ENCODE results near the gene STARD3. TPM values are rescaled to one million over a fixed set of nuclear protein-coding genes. Genes with fewer than 3 reads are reported as not detected.

Gene STARD3
- total RNA-seq, 1 donor from 2014 or later = 76.6 TPM

DNA sequence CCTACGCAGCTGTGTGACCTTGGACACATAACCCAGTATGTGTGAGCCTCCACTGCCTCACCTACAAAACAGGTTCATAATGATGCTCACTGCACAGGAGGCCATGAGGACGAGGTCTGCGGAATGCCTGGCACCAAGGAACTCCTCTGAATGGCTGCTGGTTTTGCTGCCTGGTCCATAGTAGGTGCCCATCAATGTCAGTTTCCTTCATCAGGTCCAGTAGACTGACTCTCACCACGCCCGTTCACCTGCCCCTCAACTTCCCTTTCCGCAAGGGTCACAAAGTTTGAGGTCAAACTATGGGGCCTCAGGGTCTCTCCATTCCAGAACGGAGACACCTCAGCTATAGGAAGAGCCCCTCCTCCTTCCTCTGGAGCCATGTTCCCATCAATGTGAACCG is 40.1 kb downstream of the STARD3 start:
- H3K27ac ChIP-seq = peak overlapping the region; percentile 56
- intact Hi-C loops (cut with DNase I) = no loop called here

DNA sequence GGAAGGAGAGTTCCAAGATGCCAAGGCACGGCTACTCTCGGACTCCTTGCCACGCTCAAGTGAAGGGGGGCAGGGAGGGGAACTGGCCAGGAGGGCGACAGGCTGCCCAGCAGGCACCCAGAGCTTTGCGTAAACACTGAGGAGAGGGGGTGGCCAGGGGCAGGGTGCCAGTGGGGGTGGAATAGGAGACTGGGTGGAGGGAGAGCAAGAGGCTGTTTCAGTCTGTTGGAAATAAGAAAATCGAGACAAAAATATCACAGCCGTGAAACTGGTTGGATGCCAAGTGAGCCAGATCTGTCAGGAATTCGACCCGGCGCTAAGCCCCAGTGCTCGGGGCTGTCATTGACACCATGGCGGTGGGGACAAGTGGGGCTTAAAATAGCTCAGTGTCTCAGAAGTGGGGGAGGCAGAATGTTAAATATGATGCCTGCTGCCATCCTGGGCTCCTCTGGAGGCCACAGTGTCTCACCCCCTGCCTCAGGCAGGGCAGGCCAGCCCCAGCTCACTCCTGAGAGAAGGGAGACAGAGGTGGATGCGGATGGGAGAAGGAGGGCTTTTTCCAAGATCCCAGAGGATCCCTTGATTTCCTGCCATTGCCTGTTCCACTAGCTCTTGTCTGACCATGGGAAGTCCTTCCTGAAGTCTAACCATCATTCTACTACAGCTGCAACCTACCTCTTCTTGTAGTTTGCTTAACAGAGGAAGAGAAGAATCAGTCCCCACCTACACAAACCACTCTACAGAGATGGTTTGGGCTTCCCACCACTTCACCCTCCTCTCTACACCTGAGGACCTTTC is 40.8 kb downstream of the STARD3 start:
- H3K9me3 ChIP-seq = no peaks in the 10 kb centered on the region
- no peaks in the 10 kb centered on the region for H3K27me3 ChIP-seq (ENCODE audit: low read depth)
- intact Hi-C loops (cut with DNase I) = no loop called here
- peak overlapping the region; percentile 18 for H3K27ac ChIP-seq
- H3K4me3 ChIP-seq = no peak overlapping the region
- TF ChIP-seq, protein P1, sequence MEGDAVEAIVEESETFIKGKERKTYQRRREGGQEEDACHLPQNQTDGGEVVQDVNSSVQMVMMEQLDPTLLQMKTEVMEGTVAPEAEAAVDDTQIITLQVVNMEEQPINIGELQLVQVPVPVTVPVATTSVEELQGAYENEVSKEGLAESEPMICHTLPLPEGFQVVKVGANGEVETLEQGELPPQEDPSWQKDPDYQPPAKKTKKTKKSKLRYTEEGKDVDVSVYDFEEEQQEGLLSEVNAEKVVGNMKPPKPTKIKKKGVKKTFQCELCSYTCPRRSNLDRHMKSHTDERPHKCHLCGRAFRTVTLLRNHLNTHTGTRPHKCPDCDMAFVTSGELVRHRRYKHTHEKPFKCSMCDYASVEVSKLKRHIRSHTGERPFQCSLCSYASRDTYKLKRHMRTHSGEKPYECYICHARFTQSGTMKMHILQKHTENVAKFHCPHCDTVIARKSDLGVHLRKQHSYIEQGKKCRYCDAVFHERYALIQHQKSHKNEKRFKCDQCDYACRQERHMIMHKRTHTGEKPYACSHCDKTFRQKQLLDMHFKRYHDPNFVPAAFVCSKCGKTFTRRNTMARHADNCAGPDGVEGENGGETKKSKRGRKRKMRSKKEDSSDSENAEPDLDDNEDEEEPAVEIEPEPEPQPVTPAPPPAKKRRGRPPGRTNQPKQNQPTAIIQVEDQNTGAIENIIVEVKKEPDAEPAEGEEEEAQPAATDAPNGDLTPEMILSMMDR (IDR thresholded peaks at IDR 0.05) = no peak
- DNase-seq = no peak
- H3K4me1 ChIP-seq = peaks cover 46% of the 10 kb centered on the region
- ATAC-seq = peak; percentile 28
- H3K36me3 ChIP-seq = peaks cover 8% of the 10 kb centered on the region

More for the DNA sequence above, 40.1 kb downstream of the STARD3 start:
- Histone ChIP-seq H3K4me3 (no peak overlapping the region), H3K27me3 (ENCODE audit: low read depth) (no peaks in the 10 kb centered on the region), H3K4me1 (peaks cover 46% of the 10 kb centered on the region), H3K36me3 (peaks cover 8% of the 10 kb centered on the region), H3K9me3 (no peaks in the 10 kb centered on the region)
- ATAC-seq (no peak), DNase-seq (no peak)
- TF ChIP-seq, protein P1 (IDR thresholded peaks at IDR 0.05) = no peak

DNA sequence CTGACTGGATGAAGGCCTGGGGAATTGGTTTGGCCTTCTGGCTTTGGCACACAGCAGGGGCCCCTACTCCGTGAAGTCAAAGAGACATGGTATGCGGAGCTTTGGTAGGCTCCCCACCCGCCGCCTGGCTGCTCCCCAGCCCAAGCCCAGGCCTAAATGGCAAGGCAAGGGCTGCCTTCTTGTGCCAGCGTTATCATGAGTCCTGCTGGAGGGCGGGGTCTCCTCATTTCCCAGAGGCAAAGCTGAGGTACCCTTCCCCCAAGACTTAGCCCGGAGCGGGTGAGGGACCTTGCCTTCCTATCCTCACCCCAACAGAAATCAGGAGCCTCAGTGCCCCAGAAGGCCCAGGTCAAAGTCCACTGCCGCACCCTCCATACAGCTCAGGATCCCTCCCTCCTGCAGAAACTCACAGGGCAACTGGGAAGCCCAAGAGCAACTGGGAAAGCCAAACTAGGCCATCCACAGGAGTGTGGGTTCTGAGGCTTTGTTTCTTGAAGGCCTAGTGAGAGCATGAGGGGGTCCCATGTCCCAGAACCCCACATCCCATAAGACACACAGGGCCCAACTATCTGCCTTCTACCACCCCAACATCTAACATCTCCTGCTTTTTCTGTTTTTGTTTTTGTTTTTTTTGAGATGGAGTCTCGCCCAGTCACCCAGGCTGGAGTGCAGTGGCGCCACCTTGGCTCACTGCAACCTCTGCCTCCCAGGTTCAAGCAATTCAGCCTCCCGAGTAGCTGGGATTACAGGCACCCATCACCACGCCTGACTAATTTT is 41.6 kb downstream of the STARD3 start:
- intact Hi-C loops (cut with DNase I) = no loop called here

DNA sequence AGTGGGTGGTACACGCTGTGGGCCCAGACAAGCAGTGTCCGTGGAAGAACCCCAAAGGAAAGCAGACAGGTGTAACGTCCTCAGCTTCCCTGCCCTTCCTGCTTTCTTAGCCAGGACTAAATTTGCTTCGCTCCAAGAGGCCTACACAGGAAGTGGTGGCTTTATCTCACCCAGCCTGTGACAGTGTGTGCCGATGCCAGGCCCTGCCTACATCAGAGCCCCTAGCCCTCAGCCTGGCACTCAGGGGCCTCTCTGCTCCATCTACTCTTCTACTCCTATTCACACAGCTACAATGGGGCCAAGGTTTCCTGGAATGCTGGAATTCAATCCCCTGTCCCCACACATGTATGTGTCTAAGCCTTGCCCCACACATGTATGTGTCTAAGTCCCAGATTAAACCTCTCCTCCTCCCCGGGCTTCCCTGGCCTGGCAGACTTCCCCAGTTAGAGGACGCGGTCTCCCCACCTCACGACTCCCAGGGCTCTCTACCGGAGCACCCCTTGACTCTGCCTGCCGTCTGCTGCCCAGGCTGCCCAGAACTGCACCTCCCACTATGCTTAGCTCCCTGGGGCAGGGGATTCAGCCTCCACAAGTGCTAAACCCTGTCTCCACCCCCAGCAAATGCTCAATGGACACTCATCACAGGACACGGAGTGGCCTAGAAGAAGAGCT is 42.7 kb downstream of the STARD3 start:
- DNase-seq = no peak
- no peak for ATAC-seq
- Histone ChIP-seq H3K36me3 (peaks cover 23% of the 10 kb centered on the region), H3K9me3 (no peaks in the 10 kb centered on the region), H3K27me3 (ENCODE audit: low read depth) (no peaks in the 10 kb centered on the region), H3K4me3 (no peak overlapping the region), H3K27ac (peak overlapping the region; percentile 46), H3K4me1 (peaks cover 46% of the 10 kb centered on the region)
- intact Hi-C loops (cut with DNase I) = no loop called here
- TF ChIP-seq, protein P1 (IDR thresholded peaks at IDR 0.05) = no peak

More for the DNA sequence above, 41.6 kb downstream of the STARD3 start:
- no peaks in the 10 kb centered on the region for H3K27me3 ChIP-seq (ENCODE audit: low read depth)
- H3K4me3 ChIP-seq = no peak overlapping the region
- H3K4me1 ChIP-seq = peaks cover 46% of the 10 kb centered on the region
- DNase-seq (no peak), ATAC-seq (no peak)
- peaks cover 14% of the 10 kb centered on the region for H3K36me3 ChIP-seq
- no peaks in the 10 kb centered on the region for H3K9me3 ChIP-seq
- peak overlapping the region; percentile 18 for H3K27ac ChIP-seq
- TF ChIP-seq, protein P1 (IDR thresholded peaks at IDR 0.05) = no peak

DNA sequence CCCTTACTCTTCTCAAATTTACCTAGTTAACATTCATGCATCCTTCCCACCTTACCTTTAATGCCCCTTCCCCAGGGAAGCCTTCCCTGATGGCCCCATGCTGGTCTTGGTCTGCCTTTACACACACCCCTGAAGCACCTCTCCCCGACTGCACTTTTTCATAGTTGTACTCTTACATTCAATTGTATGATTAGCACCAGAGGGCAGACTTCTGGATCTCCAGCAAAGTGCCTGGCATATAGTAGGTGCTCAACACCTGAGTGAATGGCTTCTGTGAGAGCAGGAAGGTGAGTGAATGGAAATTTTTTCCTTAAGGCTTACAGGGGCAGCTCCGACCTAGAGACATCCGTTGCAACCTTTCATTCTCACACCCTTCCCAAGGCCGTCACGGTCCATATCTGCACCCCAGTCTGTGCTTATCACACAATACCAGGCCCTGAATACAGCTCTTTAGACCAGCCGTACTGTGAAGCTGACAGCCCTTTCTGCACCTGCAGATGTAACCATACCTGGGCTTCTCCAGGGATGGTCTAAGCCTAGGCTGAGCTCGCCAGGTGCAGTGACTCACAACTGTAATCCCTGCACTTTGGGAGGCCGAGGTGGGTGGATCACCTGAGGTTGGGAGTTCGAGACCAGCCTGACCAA is 46.5 kb downstream of the STARD3 start:
- H3K4me1 ChIP-seq = peaks cover 20% of the 10 kb centered on the region
- ATAC-seq = no peak

More for the DNA sequence above, 46.5 kb downstream of the STARD3 start:
- intact Hi-C loops (cut with DNase I) = no loop called here
- TF ChIP-seq, protein P1 (IDR thresholded peaks at IDR 0.05) = no peak
- H3K27ac ChIP-seq = no peak overlapping the region
- H3K4me3 ChIP-seq = no peak overlapping the region
- no peak for DNase-seq
- H3K27me3 ChIP-seq (ENCODE audit: low read depth) = no peaks in the 10 kb centered on the region
- H3K9me3 ChIP-seq = no peaks in the 10 kb centered on the region
- peaks cover 23% of the 10 kb centered on the region for H3K36me3 ChIP-seq

All from lower lobe of right lung (tissue), 2 donors.